ENCODE data around the gene NXF1.
"Not testable (repeated sequence)": the region's sequence is repeated elsewhere in the genome, so short reads cannot be mapped to it uniquely, and the experiment has no call there.

Gene NXF1

DNA sequence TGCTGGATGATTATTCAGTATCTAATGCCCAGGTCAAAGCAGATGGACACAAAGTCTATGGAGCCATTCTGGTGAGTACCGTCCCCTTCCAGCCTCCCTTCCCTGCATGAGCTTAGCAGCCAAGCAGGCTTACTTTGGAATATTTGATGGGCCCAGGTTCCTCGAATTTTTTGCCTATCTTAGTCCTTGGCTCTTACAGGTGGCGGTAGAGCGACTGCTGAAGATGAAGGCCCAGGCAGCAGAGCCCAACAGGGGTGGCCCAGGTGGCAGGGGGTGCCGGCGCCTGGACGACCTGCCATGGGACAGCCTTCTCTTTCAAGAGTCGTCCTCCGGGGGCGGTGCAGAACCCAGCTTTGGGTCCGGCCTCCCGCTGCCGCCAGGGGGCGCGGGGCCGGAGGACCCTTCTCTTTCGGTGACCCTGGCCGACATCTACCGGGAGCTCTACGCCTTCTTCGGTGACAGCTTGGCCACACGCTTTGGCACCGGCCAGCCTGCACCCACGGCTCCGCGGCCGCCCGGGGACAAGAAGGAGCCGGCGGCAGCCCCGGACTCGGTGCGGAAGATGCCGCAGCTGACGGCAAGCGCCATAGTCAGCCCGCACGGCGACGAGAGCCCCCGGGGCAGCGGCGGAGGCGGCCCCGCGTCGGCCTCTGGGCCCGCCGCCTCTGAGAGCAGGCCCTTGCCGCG is 18.8 kb downstream of the NXF1 start:
- Histone ChIP-seq H3K27me3 (no peaks in the 10 kb centered on the region), H3K36me3 (peaks cover 31 to 72% (median 61%) of the 10 kb centered on the region in 11 experiments), H3K9me3 (replicated peaks in 1 of 11) (no peaks in the 10 kb centered on the region), H3K4me2 (peak overlapping the region; percentile 77 to 98 (median 93)), H3K4me3 (peak overlapping the region; percentile 83 to 99 (median 95)), H3K27ac (peak overlapping the region; percentile 83 to 96 (median 92)), H3K9ac (peak overlapping the region; percentile 86 to 97 (median 95)), H4K20me1 (peaks cover 0 to 41% (median 21%) of the 10 kb centered on the region in 11 experiments; a peak in 14 of 22 replicates), H3K4me1 (peaks cover 38 to 43% (median 42%) of the 10 kb centered on the region in 10 experiments)
- no peak for TF ChIP-seq Cebpa-rat (IDR thresholded peaks at IDR 0.05)

GRCh38 chr11:62782753-62783152 is 22.5 kb downstream of the NXF1 start:
- H3K4me3 ChIP-seq, result no peak overlapping the region
- H3K4me1 ChIP-seq, result peaks cover 7 to 13% (median 10%) of the 10 kb centered on the region in 10 experiments
- no peak overlapping the region for H3K27ac ChIP-seq
- H3K9me3 ChIP-seq (replicated peaks in 1 of 11), result no peaks in the 10 kb centered on the region
- H4K20me1 ChIP-seq, result peaks cover 0 to 7% (median 0%) of the 10 kb centered on the region in 11 experiments; a peak in 3 of 22 replicates
- no peaks in the 10 kb centered on the region for H3K27me3 ChIP-seq
- peaks cover 25 to 80% (median 58%) of the 10 kb centered on the region in 11 experiments for H3K36me3 ChIP-seq
- no peak overlapping the region for H3K4me2 ChIP-seq
- no peak for TF ChIP-seq Cebpa-rat (IDR thresholded peaks at IDR 0.05)
- no peak overlapping the region for H3K9ac ChIP-seq

- no peaks in the 10 kb centered on the region for H3K27me3 ChIP-seq
- no peak overlapping the region for H3K4me3 ChIP-seq
- no peaks in the 10 kb centered on the region for H3K9me3 ChIP-seq (replicated peaks in 1 of 11)
- H4K20me1 ChIP-seq, result peaks cover 0 to 7% (median 0%) of the 10 kb centered on the region in 11 experiments; a peak in 2 of 22 replicates
- H3K4me2 ChIP-seq, result no peak overlapping the region
- peaks cover 0 to 39% (median 24%) of the 10 kb centered on the region in 10 experiments; a peak in 17 of 20 replicates for H3K4me1 ChIP-seq
- H3K27ac ChIP-seq, result peak overlapping the region in 1 of 11 experiments; percentile 13; a peak in 1 of 22 replicates
- H3K9ac ChIP-seq, result peak overlapping the region in 4 of 11 experiments; percentile 14 to 47 (median 18); a peak in 1 of 22 replicates
- peaks cover 45 to 97% (median 68%) of the 10 kb centered on the region in 11 experiments for H3K36me3 ChIP-seq
- TF ChIP-seq Cebpa-rat (IDR thresholded peaks at IDR 0.05), result no peak
These were observed 26.8 kb downstream of the NXF1 start for GRCh38 chr11:62778441-62778840.

DNA sequence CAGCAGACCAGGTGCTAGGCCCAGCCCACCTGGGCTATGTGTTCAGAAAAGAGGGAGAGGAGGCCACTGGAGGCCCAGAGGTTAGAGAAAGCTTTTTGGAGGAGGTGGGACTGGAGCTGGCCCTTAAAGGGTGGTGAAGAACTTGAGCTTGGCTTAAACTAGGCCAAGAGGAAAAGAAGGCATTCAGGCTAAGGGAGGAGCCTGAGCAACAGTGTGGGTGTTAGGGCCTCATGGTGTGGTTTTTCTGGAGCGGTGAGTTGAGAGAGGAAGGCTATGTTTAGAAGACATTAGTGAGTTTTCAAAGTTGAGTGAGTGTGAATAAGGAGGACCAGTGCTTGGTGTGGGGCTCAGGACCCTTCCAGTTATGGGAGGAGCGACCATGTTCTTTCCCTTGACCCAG is 27.9 kb downstream of the NXF1 start:
- no peak for TF ChIP-seq Cebpa-rat (IDR thresholded peaks at IDR 0.05)
- H3K9me3 ChIP-seq (replicated peaks in 1 of 11), result no peaks in the 10 kb centered on the region
- no peak overlapping the region for H3K4me3 ChIP-seq
- no peaks in the 10 kb centered on the region for H3K27me3 ChIP-seq
- peak overlapping the region in 4 of 11 experiments; percentile 9 to 43 (median 32); a peak in 6 of 22 replicates for H3K27ac ChIP-seq
- H3K36me3 ChIP-seq, result peaks cover 39 to 89% (median 59%) of the 10 kb centered on the region in 11 experiments
- peak overlapping the region in 4 of 11 experiments; percentile 11 to 67 (median 47); a peak in 10 of 22 replicates for H3K4me2 ChIP-seq
- H4K20me1 ChIP-seq, result peaks cover 0 to 4% (median 0%) of the 10 kb centered on the region in 11 experiments; a peak in 2 of 22 replicates
- peaks cover 3 to 50% (median 33%) of the 10 kb centered on the region in 10 experiments; a peak in 19 of 20 replicates for H3K4me1 ChIP-seq
- H3K9ac ChIP-seq, result peak overlapping the region in 10 of 11 experiments; percentile 14 to 68 (median 38); a peak in 15 of 22 replicates

DNA sequence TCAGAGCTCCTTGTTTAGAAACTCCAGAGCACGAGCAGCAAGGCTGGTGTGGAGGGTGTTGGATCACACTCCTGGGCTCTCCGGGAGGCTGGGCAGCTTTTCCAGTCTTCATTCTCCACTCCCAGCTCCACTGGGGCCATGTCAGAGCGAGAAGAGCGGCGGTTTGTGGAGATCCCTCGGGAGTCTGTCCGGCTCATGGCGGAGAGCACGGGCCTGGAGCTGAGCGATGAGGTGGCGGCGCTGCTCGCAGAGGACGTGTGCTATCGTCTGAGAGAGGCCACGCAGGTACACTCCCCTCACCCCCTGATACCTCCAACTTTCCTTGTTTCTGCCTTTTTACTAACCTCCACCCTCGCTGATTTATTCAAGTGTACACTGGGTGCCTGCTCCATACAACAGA is 29.6 kb downstream of the NXF1 start:
- no peak for TF ChIP-seq Cebpa-rat (IDR thresholded peaks at IDR 0.05)
- Histone ChIP-seq H3K27me3 (no peaks in the 10 kb centered on the region), H3K4me3 (no peak overlapping the region), H4K20me1 (peaks cover 0 to 4% (median 0%) of the 10 kb centered on the region in 11 experiments; a peak in 1 of 22 replicates), H3K4me1 (peaks cover 14 to 58% (median 43%) of the 10 kb centered on the region in 10 experiments), H3K9me3 (replicated peaks in 1 of 11) (no peaks in the 10 kb centered on the region), H3K36me3 (peaks cover 32 to 74% (median 49%) of the 10 kb centered on the region in 11 experiments), H3K9ac (peak overlapping the region in 10 of 11 experiments; percentile 4 to 56 (median 28); a peak in 11 of 22 replicates), H3K27ac (peak overlapping the region in 7 of 11 experiments; percentile 6 to 68 (median 49); a peak in 11 of 22 replicates), H3K4me2 (peak overlapping the region in 5 of 11 experiments; percentile 0 to 62 (median 28); a peak in 6 of 22 replicates)

DNA sequence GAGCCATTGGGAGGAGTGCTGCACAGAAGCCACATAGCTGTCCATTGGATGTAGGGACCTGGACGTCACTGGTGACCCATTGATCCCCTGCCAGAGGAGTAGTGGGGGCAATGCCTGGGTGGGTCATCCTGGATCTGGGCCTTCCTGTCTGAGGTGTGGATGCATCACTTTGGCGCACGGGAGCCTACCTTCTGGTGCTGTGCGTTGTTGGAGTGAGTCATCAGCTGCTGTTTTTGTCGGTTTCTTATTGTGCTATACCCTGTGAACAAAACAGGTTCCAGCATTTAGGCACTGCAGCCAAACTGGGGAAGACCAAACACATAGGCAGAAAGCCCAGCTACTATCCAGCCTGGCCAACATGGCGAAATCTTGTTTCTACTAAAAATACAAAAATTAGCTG is 30.8 kb downstream of the NXF1 start:
- peaks cover 32 to 62% (median 41%) of the 10 kb centered on the region in 11 experiments for H3K36me3 ChIP-seq
- no peaks in the 10 kb centered on the region for H3K9me3 ChIP-seq (replicated peaks in 1 of 11)
- no peak for TF ChIP-seq Cebpa-rat (IDR thresholded peaks at IDR 0.05)
- peaks cover 27 to 71% (median 55%) of the 10 kb centered on the region in 10 experiments for H3K4me1 ChIP-seq
- peak overlapping the region in 4 of 11 experiments; percentile 39 to 68 (median 60); a peak in 7 of 22 replicates for H3K27ac ChIP-seq
- peaks cover 0 to 4% (median 0%) of the 10 kb centered on the region in 11 experiments; a peak in 1 of 22 replicates for H4K20me1 ChIP-seq
- H3K9ac ChIP-seq, result no peak overlapping the region
- no peaks in the 10 kb centered on the region for H3K27me3 ChIP-seq
- H3K4me2 ChIP-seq, result peak overlapping the region in 5 of 11 experiments; percentile 0 to 62 (median 28); a peak in 7 of 22 replicates
- no peak overlapping the region for H3K4me3 ChIP-seq

DNA sequence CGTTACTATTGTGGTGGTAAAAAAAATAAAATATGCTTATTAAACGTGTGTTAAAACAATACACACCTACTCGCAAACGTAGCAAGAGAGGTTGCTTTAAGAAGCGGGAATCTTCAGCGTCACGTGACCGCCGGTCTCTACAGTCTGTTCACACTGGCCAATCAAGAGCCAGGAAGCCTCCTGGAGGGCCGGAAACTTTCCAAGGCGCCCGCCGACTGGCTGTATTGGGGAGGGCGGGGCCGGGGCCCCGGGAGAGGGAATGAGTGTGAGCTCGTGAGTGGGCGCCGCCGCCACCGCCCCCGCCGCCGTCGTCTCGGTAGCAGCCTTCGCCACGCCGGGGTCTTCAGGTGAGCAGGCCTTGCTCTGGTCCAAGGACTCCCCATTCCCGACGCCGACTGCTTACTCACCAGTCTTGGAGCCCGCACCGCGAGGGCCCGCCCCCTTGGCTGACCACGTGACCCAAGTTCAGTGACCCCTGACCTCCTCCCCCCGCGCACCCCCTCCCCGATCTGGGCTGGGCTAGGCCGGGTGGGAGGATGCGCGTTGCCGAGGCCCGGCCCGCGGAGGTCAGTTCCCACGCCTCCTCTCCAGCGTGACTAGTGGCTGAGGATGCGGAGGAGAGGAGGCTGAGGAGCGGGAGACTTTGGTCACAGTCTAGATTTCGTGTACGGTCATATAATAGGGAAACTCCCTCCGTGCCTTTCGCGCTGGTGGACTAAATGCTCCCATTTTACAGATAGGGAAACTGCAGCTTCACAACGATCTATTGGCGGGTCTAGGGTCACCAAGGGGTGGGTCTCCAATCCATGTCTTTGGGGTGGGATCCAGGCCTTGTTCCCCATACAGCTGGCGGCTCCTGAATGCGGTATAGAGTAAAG is 33.9 kb downstream of the NXF1 start, which contains the start of gene TAF6L:
TAF6L (plus strand) TSS at position 253 of the 878 bp plus-strand sequence. CDS start 4,388 bp downstream, outside the sequence.
- no peak for TF ChIP-seq Cebpa-rat (IDR thresholded peaks at IDR 0.05)
- H3K27me3 ChIP-seq, result no peaks in the 10 kb centered on the region

DNA sequence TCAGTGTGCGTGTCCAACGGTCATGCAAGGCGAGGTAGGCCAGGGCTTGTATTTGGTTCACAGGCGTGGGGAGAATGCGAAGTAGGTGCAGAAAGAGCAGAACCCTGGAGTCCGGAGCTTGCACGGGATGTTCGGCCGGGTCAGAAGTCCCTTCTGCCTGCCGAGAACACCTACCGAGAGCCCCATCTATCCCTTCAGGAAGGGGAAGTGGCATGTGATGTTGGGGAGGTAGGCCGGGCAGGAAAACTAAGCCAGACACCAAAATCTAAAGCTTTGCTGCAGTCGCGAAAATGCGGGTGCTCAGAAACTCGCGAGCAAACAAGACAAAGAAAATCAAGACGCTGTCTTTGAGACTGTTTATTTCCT is 34.5 kb downstream of the NXF1 start:
- H3K27ac ChIP-seq, result peak overlapping the region; percentile 22 to 92 (median 83); a peak in 21 of 22 replicates
- peak overlapping the region; percentile 57 to 74 (median 68) for H3K4me3 ChIP-seq
- H3K36me3 ChIP-seq, result peaks cover 26 to 55% (median 32%) of the 10 kb centered on the region in 11 experiments
- H3K9ac ChIP-seq, result peak overlapping the region; percentile 76 to 89 (median 86)
- H3K4me2 ChIP-seq, result peak overlapping the region; percentile 79 to 96 (median 93)
- no peaks in the 10 kb centered on the region for H4K20me1 ChIP-seq
- H3K4me1 ChIP-seq, result peaks cover 27 to 57% (median 45%) of the 10 kb centered on the region in 10 experiments
- H3K27me3 ChIP-seq, result no peaks in the 10 kb centered on the region
- TF ChIP-seq Cebpa-rat (IDR thresholded peaks at IDR 0.05), result no peak
- H3K9me3 ChIP-seq (replicated peaks in 1 of 11), result no peaks in the 10 kb centered on the region

More for the DNA sequence above, 33.9 kb downstream of the NXF1 start, which contains the start of gene TAF6L:
- H3K9ac ChIP-seq, result peak within 1 kb of the TSS; percentile 76 to 89 (median 86)
- no peaks in the 10 kb centered on the region for H4K20me1 ChIP-seq
- H3K9me3 ChIP-seq (replicated peaks in 1 of 11), result no peaks in the 10 kb centered on the region
- H3K4me3 ChIP-seq, result peak within 1 kb of the TSS; percentile 57 to 74 (median 68)
- H3K36me3 ChIP-seq, result peaks cover 26 to 55% (median 32%) of the 10 kb centered on the region in 11 experiments
- H3K4me2 ChIP-seq, result peak within 1 kb of the TSS; percentile 79 to 96 (median 93)
- peak within 1 kb of the TSS; percentile 64 to 92 (median 83); a peak in 21 of 22 replicates for H3K27ac ChIP-seq
- peaks cover 27 to 61% (median 45%) of the 10 kb centered on the region in 10 experiments for H3K4me1 ChIP-seq

- H3K9me3 ChIP-seq (replicated peaks in 1 of 11); H3K27me3 ChIP-seq; H4K20me1 ChIP-seq: not testable (repeated sequence)
- H3K4me3 ChIP-seq, result peak overlapping the region; percentile 22 to 92 (median 82); a peak in 18 of 20 replicates
- peak overlapping the region in 7 of 11 experiments; percentile 17 to 56 (median 38); a peak in 8 of 22 replicates for H3K27ac ChIP-seq
- H3K36me3 ChIP-seq, result peaks cover 14 to 34% (median 24%) of the 10 kb centered on the region in 11 experiments
- peaks cover 14 to 32% (median 25%) of the 10 kb centered on the region in 10 experiments for H3K4me1 ChIP-seq
- H3K4me2 ChIP-seq, result peak overlapping the region; percentile 49 to 88 (median 63)
- peak overlapping the region in 8 of 11 experiments; percentile 52 to 91 (median 73); a peak in 13 of 22 replicates for H3K9ac ChIP-seq
These were observed 44.4 kb downstream of the NXF1 start for GRCh38 chr11:62760867-62761227.

Measured in BLaER1 treated with 17β-estradiol and CSF1 and Interleukin-3, amounts not matched to agents 10 nM and 100 nM (cell line).